Stimulated activated CD4-positive, alpha-beta T cell treated with anti-CD3 and anti-CD28 coated beads, Interleukin-1b, Interleukin-23, amount 100 ng/mL, for 4 hours (primary cell): ENCODE results near the gene WDR1.

ENCODE experiments used
- DNase-seq, 2 donors: peaks; one replicate each; pipeline ENCODE4 v3.0.0-alpha.2; 2020; ENCODE audit warnings: low read depth in 2 of 2

The WDR1 gene

GRCh38 chr4:10113362-10114047 lies 3.1 kb downstream of the WDR1 start:
- no peak for DNase-seq

- no peak for DNase-seq
Observed at GRCh38 chr4:10112658-10113284, 3.8 kb downstream of the WDR1 start.

- DNase-seq = no peak
Observed at GRCh38 chr4:10111067-10111801, 5.4 kb downstream of the WDR1 start.

- DNase-seq = no peak
Observed at GRCh38 chr4:10109995-10110670, 6.5 kb downstream of the WDR1 start.

- peak in 1 of 2 donors; percentile 29 for DNase-seq
Observed at GRCh38 chr4:10108818-10109783, 7.5 kb downstream of the WDR1 start.

GRCh38 chr4:10108391-10108790 lies 8.2 kb downstream of the WDR1 start:
- no peak for DNase-seq

GRCh38 chr4:10107111-10108091 lies 9.2 kb downstream of the WDR1 start:
- DNase-seq = no peak

GRCh38 chr4:10106421-10107039 lies 10.1 kb downstream of the WDR1 start:
- peak; percentile 57 to 63 for DNase-seq

GRCh38 chr4:10105920-10106319 lies 10.7 kb downstream of the WDR1 start:
- DNase-seq = no peak

- DNase-seq = no peak
Observed at GRCh38 chr4:10105421-10105820, 11.2 kb downstream of the WDR1 start.

- no peak for DNase-seq
Observed at GRCh38 chr4:10104991-10105276, 11.7 kb downstream of the WDR1 start.

GRCh38 chr4:10104211-10104990 lies 12.2 kb downstream of the WDR1 start:
- no peak for DNase-seq

- DNase-seq = no peak
Observed at GRCh38 chr4:10102474-10103332, 13.9 kb downstream of the WDR1 start.

GRCh38 chr4:10101671-10102473 lies 14.7 kb downstream of the WDR1 start:
- no peak for DNase-seq

GRCh38 chr4:10100734-10101216 lies 15.8 kb downstream of the WDR1 start:
- no peak for DNase-seq

- peak; percentile 30 to 37 for DNase-seq
Observed at GRCh38 chr4:10099499-10100325, 16.9 kb downstream of the WDR1 start.
